SU-DHL-6 (cell line): ENCODE results near the gene PHF23.

Source experiments
- EZH2phosphoT487 ChIP-seq: fragments of 200-600 bp; sonication (generic), shearing (Covaris generic); conservative IDR thresholded peaks from 2 replicates; pipeline ENCODE4 v1.6.1; 2018; ENCODE audit warnings: mild to moderate bottlenecking, antibody characterized with exemption, low read length, moderate library complexity, mixed read lengths
- TF ChIP-seq, protein P1 (sequence below): fragments of 200-600 bp; sonication (generic); IDR thresholded peaks from one replicate; pipeline ENCODE4 v1.5.1; 2017; ENCODE audit warnings: antibody characterized with exemption, mild to moderate bottlenecking, low read length, moderate library complexity; ENCODE audit not compliant: insufficient read depth, poor library complexity, severe bottlenecking

DNA sequence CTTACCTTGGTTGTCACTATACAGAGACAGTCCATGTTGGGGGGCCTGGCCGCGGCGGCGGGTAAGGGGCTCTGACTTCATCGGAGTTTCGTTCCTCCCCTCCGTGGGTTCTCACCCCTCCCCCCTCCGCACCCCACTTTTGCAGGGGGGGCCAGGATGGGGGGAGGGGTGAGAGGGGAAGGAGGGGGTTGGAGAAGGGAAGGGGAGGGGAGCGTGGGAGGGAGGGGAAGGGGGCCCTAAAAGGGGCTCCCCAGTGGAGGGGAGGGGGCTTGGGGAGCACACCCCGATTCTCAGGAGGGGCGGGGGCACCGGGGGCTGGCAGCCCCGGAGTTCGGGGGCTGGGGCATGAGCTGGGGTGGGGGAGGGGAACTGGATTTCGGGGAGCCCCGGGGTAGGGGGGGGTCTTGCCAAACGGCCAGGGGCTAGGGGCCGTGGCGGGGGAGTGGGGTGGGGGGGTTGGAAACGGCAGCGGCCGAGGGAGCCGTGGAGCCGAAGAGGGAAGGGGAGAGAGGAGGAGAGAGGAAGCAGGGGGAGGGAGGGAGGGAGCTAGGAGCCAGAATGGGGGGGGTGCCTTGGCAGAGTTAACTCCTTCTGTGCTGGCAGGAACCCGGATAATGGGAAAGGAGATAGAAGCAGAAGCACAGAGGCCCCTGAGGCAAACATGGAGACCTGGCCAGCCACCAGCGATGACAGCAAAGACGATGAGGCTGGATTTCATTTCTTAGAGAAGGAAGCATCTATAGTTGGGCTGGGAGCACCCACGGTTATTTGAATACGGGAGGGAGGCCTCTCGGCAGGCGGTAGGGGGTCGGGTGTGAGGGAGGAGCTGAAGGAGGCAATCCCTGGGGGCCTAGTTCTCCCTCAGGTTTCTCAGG lies 21.9 kb downstream of the PHF23 start:
- TF ChIP-seq, protein P1, sequence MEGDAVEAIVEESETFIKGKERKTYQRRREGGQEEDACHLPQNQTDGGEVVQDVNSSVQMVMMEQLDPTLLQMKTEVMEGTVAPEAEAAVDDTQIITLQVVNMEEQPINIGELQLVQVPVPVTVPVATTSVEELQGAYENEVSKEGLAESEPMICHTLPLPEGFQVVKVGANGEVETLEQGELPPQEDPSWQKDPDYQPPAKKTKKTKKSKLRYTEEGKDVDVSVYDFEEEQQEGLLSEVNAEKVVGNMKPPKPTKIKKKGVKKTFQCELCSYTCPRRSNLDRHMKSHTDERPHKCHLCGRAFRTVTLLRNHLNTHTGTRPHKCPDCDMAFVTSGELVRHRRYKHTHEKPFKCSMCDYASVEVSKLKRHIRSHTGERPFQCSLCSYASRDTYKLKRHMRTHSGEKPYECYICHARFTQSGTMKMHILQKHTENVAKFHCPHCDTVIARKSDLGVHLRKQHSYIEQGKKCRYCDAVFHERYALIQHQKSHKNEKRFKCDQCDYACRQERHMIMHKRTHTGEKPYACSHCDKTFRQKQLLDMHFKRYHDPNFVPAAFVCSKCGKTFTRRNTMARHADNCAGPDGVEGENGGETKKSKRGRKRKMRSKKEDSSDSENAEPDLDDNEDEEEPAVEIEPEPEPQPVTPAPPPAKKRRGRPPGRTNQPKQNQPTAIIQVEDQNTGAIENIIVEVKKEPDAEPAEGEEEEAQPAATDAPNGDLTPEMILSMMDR = no peak
- no peak for TF ChIP-seq EZH2phosphoT487
